GM21367 (cell line): ENCODE data around the gene NARS2.

Experiments used
- ATAC-seq: cut with Tn5 transposase; IDR thresholded peaks from one replicate; pipeline ENCODE4 v1.9.1; 2021; ENCODE audit not compliant: unreplicated experiment

Gene NARS2

DNA sequence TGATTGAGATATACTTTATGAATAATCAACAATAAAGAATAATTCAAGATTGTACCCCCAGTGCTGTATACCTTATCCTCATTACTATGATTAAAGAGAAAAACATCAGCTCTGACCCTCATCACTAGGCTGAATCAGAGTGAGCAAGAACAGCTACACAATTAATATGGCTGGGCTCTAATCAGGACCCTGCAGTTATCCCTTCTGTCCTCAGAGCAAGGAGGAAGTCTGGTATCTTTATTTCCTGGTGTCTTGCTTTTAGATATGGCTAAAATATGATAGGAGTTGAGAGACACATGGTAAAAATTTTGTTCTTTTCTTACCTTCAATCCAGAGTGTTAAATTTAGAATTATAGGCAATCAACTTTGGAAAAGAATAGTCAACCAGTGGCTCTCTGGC is 128.5 kb downstream of the NARS2 start:
- no peak for ATAC-seq

DNA sequence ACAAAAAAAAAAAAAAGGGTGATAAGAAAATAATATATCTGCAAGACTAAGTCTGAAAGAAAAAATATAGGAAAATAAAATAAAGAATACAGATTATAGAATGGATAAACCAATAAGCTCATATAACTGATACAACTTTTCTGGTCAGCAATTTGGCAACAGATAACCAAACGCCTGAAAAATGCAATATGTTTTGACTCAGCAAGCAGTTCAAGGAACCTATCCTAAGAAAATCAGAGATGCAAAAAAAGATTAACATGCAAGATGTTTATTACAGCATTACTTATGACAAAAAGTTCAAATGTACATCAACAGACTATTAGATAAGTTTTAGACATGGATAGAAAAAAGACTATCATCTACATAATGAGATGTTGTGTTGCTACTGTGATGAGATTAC is 129.9 kb downstream of the NARS2 start:
- no peak for ATAC-seq

DNA sequence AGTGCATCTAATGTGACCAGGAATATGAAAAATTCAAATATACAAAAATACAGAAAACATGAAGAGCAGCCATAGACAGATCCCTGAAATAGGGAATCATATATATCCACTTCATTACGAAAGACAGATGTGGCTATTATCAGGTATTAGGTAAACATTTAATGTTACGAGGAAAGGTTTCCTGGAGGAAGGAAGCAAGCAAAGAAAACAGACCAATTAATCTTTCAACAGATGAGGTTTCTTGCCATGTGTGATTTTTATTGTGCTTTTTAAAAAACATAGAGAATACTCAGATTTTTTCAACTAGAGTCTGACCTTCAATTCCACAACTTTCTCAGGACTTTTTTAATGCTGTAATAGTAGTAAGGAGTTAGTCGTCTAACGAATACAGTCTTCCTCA is 132.7 kb downstream of the NARS2 start:
- no peak for ATAC-seq

DNA sequence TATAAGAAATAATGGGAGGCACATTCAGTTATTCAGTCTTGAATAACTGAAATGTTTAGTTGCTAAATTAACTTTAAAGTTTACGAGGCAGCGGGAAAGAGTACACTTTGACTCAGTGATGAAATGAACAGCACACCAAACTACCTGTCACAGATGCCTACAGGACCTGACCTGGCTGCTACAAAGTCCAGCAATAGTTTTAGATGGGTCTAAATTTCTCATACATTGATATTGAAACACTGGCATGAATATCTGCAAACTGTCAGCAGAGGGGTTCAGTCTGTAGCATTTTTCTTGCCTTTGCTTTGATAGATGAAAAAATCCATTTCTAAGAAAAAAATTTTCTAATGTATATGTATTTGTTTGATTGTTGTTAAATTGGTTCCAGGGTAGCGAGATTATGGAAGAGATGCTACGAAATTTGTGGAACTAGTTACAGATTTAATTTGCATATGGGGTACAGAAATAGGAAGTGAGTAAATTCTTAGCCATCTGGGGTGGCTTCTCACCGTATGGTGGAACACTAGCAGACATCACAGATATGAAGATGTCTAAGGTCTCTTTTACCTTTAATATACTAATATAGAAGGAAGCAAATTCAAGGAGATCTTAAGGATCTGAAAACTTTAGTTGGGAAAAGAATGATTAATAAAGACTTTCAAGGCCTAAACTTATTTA is 136.2 kb downstream of the NARS2 start:
- peak; percentile 82 for ATAC-seq

DNA sequence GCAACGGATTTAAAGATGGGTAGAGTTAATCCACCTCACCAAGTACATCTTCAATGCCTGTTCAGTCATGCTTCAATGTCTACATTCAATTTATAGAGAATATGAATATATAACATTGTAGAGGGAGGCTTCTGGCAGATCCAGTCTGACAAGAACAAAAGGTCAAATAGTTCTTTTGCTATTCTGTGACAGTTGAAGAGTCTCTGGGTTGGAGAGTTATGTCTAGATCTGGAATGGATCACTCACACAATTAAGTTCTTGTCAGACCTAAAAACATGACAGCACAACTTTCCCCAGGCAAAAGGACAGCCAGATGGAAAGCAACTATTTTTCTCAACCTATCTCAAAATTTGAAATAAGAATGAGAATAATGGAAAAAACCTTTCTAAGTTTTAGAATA is 141.7 kb downstream of the NARS2 start:
- no peak for ATAC-seq

DNA sequence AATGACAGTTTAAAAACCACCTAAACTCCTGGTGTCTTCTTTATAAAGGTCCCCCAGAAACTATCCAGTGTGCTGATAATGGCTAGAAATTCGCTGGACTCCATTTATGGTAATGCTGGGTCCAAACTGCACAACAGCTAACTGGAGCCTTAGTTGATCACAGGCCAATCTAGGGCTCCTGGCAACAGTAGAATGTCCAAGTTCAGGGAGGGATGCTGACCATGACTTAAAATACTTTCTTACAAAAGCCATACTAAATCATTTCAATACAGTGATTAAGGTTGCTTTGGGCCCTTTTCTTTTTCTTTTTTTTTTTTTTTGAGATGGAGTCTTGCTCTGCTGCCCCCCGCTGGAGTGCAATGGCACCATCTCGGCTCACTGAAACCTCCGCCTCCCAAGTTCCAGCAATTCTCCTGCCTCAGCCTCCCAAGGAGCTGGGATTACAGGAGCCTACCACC is 142.6 kb downstream of the NARS2 start:
- ATAC-seq, result no peak

DNA sequence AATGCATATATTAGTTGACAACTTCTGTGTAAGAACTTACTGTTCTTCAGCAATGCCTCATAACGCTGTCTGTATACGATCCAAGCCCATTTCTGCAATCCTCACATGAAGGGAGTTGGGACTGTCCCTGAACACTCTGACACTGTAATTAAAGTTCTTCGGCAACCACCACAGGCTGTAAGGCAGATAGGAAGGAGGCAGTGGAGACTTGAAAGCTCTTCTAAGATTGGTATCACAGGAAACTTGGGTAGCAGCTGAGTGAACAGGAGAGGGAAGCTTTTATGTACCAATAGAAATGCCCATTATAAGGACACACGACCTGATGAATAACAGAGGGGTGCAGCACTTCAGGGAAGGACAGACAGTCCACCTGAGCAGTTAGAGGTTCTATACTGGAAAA is 145.0 kb downstream of the NARS2 start:
- no peak for ATAC-seq

DNA sequence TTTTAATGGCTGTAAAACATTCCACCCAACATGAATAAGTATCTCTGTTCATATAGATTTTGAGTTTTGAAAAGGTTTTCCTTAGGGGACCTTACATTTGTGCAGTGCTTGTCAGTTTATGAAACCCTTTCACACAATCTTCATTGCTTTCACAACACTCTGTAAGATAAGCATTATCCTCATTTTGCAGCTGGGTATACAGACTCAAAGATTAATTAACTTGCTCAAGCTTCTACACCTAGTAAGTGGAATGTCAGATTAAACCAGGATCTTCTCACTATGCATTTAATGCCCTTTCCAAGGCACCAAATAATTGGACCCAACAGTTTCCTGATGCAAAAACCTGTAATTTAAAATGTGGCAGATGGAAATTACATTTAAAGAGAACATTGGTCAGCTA is 145.5 kb downstream of the NARS2 start:
- no peak for ATAC-seq

DNA sequence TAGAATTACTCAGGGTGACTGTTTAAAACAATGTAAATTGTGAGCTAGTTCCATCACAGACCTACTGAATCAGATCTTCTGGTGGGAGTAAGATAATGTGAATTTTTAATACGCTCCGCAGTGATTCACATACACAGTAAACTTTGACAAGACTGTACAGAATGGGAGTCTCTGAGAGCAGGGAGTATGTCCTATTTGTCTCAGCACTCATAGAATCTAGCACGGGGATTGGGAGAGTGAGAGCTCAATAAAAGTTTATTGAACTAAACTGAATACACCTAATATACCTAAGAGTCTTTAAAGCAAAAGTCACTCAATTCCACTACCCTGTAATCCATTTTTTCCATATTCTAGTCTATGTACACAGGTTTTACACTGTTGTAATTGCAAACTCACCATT is 145.9 kb downstream of the NARS2 start:
- ATAC-seq, result no peak

DNA sequence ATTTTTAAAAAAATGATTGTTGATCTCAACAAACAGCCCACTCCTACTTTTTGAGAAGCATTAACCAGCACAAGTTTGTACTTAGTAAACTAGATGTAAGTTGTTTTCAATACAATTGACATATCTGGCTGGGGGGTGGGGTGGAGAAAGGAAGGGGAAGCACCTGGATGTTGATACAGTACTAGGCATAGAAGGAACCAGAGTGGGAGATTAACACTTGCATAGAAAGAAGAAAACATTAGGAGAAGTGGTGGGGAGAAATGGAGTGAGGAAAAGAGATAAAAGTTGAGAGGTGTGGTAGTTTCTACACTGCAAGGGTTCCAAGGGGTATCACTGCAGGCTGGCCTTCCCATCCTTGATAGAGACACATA is 146.4 kb downstream of the NARS2 start:
- no peak for ATAC-seq

DNA sequence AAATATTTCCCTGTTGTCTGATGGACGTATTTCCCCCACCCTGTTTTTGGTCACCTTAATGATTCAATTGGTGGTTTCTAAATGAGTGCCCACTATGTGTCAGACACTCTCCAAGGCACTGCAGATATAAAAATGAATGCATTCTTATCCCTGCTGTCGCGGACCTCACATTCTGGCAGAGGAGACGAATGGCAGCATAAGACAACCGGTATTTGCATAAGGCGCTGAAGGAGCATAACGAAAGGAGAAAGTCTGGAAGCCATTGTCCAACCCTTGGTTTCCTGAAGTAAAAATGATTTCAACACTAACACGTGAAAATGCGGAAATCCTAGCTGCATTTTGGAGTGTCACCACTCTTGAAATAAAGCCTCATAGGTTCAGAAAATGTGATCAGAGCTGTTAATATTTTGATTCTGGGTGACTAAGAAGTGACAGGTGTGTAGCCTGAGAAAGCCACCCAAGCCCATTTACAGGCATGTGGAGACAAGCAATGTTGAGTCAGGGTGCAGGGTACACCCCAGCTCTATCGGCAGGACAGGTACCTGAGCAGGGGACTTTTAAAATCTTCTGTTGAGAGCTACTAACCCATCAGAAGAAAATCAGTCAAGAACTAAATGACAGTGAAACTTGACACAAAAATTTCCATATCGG is 146.9 kb downstream of the NARS2 start:
- ATAC-seq, result no peak

DNA sequence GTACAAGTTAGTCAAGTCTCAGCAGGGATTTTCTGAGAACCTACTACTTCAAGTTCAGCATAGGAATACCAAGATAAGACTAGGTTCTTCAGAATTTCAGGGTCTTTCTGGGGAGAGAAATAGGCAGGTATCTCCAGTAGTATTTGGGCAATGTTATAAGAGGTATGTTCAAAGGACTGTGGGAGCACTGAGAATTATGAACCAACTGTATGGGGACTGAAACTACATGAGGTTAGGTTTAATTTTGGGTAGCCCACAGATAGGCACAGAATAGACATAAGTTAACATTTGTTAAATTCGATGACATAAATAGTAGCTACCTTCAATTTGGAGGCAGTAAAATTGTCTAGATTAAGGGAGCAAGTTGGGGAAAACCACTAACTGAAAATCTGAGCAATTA is 147.8 kb downstream of the NARS2 start:
- ATAC-seq, result no peak

DNA sequence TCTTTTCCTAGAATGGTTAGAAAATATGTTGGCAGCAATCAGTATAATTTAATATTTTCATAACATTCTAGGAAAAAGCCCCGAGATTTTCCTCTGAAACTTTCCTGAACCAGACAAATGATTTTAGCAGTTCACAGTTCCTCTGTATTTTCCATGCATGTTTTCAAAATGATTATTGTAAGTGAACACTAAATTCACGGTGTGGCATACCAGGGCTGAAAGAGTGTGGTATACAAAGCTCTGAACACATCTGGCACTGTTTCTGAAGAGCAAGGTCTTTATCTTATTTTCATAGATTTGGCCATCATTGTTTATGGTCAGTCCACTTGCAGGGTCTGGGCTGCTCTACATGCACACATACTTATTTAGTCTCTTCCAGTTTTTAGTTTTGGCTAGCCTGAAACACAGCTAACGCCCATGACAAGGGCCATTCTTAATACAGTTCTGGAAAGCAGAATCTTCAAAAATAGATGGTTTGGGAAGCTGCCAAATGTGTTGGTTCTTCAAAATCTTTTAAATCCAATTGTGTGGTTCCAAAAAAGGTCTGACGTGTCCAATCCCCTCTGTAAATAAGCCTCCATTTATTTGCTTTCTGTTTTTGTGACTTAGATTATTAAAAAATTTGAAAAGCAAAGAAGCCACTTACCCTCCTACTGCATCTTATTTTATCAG is 149.1 kb downstream of the NARS2 start:
- ATAC-seq, result no peak

DNA sequence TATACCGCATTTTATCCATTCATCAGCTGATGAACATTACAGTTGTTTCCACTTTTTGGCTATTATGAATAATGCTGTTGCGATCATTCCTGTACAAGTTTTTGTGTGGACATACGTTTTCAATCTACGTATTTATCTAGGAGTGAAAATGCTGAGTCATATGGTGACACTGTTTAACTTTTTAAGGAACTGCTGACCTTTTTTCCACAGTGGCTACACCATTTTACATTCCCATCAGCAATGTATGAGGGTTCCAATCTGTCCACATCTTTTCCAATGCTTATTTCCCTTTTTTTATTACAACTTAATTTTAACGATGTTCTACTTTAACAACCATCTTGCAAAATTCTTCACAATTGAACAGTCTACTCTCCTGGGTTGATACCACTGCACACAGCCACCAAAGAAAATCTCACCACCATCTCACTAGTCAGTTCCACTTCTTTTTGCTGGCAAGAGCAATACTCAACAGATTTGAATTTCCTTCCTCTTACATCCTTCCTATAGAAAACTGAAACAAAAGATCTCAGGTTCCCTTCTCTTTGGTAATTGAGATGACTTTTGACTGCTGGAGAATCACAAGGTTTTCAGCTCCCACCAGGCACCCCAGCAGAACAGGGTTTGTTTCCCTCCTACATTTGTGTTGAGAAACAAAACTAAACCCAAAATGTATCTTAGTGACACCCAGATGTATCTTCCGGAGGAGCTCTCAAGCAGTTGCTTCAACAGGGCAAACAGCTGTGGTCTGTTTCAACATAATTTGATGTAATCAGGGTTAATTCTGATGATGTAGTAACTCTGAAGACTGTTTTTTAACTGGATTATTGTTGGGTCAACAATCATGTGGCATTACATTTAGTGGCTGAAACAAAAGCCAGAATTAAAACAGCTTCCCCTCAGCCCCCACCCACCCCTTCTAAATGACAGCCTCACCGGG is 150.1 kb downstream of the NARS2 start:
- ATAC-seq, result peak; percentile 38

DNA sequence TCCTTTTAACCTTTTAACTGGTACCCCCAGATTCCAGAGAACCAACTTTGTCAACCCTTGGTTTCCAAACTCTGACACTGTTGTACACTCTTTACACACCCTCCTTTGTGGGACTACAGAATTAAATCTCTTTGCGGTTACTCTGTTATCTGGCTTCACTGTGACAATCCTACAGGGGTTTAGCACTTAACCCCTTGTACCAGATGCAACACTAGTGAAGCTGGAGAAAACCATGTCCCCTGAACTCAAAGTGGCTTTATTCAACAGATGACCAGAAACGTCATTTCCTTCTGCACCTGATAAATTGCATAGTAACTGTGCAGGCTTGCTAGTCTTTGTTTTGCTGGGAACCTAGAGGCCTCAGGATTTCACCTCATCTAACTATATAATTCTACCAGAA is 151.4 kb downstream of the NARS2 start:
- ATAC-seq, result no peak

DNA sequence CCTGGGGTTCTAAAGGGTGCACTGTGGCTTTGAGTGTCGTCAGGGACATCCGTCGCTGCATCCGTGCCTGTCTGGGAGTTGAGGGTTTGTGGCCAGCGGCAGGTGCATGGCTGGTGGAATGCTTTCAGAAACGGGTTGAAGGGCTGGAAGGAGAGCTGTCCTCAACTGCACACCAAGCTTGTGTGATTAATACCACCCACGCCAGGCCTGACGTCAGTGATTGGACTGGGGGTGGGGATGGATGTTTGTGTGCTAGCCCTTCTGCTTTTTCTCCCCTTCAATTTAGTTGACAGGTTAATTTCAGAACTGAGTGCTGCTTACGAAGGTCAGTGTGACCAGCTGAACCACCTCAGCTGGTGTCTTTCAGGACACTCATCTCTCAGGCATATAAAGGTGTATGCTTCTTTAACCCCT is 153.9 kb downstream of the NARS2 start:
- ATAC-seq, result no peak

DNA sequence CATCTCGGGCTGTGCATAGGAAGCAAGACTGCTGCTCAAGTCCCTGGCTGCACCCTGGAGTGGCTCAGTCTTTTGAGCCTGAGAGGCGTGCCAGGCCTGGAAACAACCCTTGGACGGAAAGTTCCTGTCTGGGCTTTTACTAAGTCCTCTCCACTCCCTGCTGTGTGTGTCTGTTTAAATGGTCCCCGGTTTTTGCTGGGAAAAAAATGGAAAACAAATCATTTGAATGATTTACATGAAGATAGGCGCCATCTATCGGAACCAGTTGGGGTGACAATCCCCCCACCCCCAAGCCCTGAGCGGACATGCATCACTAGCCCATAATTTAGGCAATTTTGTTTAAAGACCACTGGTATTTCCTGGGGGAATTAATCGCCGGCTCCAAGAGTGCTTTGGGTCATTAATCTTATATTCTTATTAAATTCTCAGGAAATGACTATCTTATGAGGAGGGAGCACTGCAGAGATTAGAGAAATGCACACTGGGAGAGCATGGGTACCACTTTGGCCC is 154.4 kb downstream of the NARS2 start:
- ATAC-seq, result no peak

DNA sequence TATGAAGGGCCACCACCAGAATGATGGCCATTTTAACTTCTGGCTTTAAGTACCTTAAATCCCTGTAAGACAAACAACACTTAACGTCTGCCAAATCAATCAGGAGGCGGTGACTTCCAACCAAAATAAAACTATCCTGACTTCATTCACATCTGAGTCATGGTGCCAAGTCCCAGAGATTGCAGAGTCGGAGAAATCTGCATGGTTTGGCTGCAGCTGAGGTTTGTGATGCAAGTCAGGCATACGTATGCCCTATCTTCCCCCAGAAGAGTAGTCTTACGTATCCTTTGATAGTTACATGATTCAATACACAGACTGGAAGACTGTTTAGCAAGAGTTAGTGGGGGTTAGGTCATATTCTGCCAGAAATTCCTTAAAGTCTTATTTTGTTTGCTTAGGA is 155.3 kb downstream of the NARS2 start:
- no peak for ATAC-seq

DNA sequence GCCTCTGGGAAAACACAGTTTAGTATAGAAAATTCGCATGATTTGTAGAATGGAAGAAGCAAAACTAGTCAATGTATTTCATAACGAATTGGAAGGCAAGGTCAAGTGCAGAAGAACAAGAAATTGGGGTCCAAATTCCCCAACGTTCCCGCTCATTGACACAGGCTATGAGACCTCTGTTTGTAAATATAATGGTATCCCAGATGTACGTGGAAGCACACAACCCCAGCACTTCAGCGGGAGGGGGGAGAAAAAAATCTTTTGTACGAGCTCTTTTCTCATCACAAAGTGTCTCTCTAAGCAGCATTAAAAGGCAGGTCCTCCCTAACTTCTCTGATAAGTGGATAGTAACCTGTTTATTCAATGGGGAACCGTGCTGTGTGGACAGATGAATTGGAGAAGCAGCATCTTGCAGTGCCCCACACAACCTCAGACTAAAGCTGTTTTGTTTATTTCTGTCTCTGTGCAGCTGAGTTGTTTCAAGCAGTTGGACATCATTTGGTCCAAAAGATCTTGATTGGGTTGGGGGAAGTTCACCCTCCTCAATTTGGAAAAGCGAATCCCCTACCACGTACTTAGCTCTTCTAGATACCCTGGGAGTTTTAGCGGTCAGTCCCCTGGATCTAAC is 156.0 kb downstream of the NARS2 start:
- ATAC-seq, result no peak

DNA sequence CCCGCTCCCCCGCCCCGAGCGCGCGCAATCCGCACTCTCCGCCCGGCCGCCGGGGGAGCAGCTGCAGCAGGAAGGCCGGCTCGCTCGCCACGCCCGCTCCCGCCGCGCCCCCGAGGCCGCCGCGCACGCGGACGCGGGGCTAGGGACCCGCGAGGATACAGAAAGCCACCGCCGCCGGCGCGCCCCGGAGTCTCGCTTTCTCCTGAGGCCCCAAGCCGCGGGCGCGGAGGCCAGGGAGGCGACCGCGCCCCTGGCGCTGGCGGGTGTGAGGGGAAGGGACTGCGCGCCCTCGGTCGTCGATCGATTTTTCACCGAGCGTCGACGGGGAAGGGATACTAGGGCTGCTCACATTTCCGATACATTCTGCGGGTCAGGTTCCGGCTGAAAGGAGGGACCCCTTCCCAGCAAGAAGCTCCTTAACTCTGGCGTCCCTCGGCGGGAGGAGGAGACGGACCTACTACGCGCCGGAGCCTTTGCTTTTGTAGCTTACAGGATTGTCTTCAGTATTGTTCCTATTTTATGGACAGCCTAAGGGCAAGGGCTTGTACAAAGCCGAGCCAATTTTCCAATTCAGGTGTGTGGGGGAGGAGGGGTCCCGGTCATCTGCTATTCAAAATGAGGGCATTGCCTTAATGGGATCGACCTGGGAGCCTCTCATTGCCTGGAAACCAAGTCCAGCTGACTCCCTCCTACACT is 156.6 kb downstream of the NARS2 start:
- peak; percentile 47 for ATAC-seq
